Effector memory CD8-positive, alpha-beta T cell (primary cell): ENCODE results near the gene PRSS27.
"Not testable (repeated sequence)": the region's sequence is repeated elsewhere in the genome, so short reads cannot be mapped to it uniquely, and the experiment has no call there.

ENCODE experiments used
- ATAC-seq: fragments of 150-1000 bp; cut with Tn5 transposase; replicated peaks from 2 replicates; pipeline ENCODE4 v1.10.0; 2021; ENCODE audit warnings: mild to moderate bottlenecking, moderate library complexity
- DNase-seq, 3 experiments: peaks; one replicate each; pipeline ENCODE4 v3.0.0; 2021
- H3K27ac Mint-ChIP-seq, 2 donors: one replicate each; pipeline ENCODE4 v1.8.0; 2022; ENCODE audit warnings: mild to moderate bottlenecking in 2 of 2, mixed read lengths in 2 of 2, moderate library complexity in 2 of 2
- H3K27me3 Mint-ChIP-seq, 2 donors: one replicate each; pipeline ENCODE4 v1.8.0; 2022; ENCODE audit warnings: mixed read lengths in 2 of 2
- H3K36me3 Mint-ChIP-seq: one replicate; pipeline ENCODE4 v1.8.0; 2022; ENCODE audit warnings: mild to moderate bottlenecking, moderate library complexity, mixed read lengths; ENCODE audit not compliant: insufficient read depth
- H3K4me1 Mint-ChIP-seq, 2 donors: one replicate each; pipeline ENCODE4 v1.8.0; 2022; ENCODE audit warnings: low read depth in 2 of 2, mixed read lengths in 2 of 2
- H3K4me3 Mint-ChIP-seq, 2 donors: one replicate each; pipeline ENCODE4 v1.8.0; 2022; ENCODE audit warnings: mild to moderate bottlenecking in 2 of 2, mixed read lengths in 2 of 2, moderate library complexity in 2 of 2
- H3K9me3 Mint-ChIP-seq, 2 donors: one replicate each; pipeline ENCODE4 v1.8.0; 2022; ENCODE audit warnings: mixed read lengths in 2 of 2

PRSS27 gene

DNA sequence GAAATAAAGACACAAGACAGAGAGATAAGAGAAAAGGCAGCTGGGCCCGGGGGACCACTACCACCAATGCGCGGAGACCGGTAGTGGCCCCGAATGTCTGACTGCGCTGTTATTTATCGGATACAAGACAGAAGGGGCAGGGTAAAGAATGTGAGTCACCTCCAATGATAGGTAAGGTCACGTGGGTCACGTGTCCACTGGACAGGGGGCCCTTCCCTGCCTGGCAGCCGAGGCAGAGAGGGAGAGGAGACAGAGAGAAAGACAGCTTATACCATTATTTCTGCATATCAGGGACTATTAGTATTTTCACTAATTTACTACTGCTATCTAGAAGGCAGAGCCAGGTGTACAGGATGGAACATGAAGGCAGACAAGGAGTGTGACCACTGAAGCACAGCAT lies 50.4 kb downstream of the PRSS27 start:
- peak overlapping the region; percentile 10 to 33 for H3K4me3 Mint-ChIP-seq
- peaks cover 24% of the 10 kb centered on the region for H3K36me3 Mint-ChIP-seq
- H3K27me3 Mint-ChIP-seq, ATAC-seq, DNase-seq, H3K9me3 Mint-ChIP-seq: not testable (repeated sequence)
- peak overlapping the region; percentile 77 to 89 for H3K27ac Mint-ChIP-seq
- peaks cover 11 to 28% of the 10 kb centered on the region in 2 donors for H3K4me1 Mint-ChIP-seq

DNA sequence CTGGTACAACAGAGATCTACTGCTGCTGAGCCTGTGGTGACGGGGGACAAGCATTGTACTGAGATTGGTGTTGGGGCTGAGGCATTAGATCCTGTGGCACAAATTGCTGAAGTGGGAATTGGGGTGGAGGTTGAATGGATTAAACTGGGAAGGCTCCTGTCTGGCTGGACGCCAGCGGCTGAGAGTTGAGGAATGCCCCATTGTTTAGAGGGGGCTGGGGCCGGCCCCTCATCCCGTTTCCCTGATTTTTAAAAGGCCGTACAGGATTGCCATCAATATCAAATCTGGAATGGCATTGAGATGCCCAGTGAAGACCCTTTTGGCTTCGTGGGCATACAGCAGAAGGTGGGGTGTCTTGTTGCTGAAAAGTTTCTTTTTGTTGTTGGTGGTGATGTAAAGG lies 53.4 kb downstream of the PRSS27 start:
- peaks cover 18% of the 10 kb centered on the region for H3K36me3 Mint-ChIP-seq
- H3K4me1 Mint-ChIP-seq, result peaks cover 17 to 37% of the 10 kb centered on the region in 2 donors
- not testable (repeated sequence) for H3K9me3 Mint-ChIP-seq, H3K4me3 Mint-ChIP-seq, H3K27ac Mint-ChIP-seq, H3K27me3 Mint-ChIP-seq, ATAC-seq, DNase-seq

DNA sequence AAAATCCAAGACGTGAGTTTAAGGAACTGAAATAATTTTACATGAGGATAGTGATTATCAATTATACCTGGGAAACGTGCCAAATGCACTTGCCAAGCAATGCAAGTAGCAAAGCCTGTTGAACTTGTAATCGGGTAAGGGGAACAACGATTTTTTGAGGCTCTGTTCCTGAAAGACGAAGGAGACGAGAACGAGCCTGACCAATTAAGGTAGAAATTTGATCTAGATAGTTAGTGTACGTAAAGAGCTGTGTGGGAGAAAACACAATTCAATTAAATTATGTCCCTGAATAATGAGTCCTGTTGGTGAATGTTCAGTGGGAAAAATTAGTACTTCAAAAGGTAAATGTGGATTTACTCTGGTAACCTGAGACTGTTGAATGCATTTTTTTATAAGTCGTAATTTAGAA lies 55.4 kb downstream of the PRSS27 start:
- H3K36me3 Mint-ChIP-seq, result peaks cover 17% of the 10 kb centered on the region
- peaks cover 20 to 42% of the 10 kb centered on the region in 2 donors for H3K4me1 Mint-ChIP-seq
- no peak overlapping the region for H3K27ac Mint-ChIP-seq
- H3K4me3 Mint-ChIP-seq, result peak overlapping the region in 1 of 2 donors; percentile 60
- DNase-seq (no peak), ATAC-seq (no peak)
- H3K9me3 Mint-ChIP-seq, result no peaks in the 10 kb centered on the region
- H3K27me3 Mint-ChIP-seq, result no peaks in the 10 kb centered on the region

DNA sequence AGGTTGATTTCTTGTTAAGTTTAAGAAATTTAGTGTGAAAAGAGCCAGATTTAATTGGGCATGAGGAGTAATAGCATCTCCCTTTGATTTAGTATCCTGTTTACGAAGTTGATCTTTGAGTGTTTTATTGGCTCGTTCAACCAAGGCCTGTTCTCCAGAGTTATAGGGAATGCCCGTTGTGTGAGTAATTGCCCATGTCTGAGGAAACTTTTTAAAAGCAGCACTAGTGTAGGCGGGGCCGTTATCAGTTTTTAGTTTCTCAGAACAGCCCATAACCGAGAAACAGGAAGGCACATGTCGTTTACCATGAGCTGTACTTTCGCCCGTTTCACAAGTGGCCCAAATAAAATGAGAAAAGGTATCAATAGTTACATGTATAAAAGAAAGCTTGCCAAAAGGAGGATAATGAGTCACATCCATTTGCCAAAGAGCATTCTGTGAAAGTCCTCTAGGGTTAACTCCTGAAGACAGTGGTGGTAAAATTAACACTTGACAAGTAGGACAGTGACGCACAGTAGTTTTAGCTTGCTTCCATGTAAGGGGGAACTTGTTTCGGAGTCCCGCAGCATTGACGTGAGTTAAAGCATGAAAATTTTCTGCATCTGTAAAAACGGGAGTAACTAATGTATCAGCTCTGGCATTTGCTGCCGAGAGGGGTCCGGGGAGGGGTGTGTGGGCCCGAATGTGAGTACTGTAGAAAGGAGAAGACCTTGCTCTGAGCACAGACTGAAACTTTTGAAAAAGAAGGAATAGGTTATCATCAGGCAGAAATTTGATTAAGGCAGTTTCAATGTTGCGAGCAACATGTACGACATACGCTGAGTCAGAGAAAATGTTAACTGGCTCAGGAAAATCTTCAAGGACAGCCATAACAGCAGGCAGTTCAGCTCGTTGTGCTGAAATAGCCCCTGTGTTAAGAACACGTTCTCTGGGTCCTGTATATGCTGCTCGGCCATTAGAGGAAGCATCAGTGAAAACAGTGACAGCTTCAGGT lies 56.2 kb downstream of the PRSS27 start:
- peaks cover 18 to 38% of the 10 kb centered on the region in 2 donors for H3K4me1 Mint-ChIP-seq

More for the DNA sequence above, 56.2 kb downstream of the PRSS27 start:
- Mint-ChIP-seq H3K36me3 (peaks cover 12% of the 10 kb centered on the region), H3K27me3 (no peaks in the 10 kb centered on the region), H3K27ac (peak overlapping the region; percentile 41 to 79), H3K4me3 (peak overlapping the region in 1 of 2 donors; percentile 60), H3K9me3 (no peaks in the 10 kb centered on the region)
- ATAC-seq (no peak), DNase-seq (no peak)
